OCI-LY7 (cell line): ENCODE results near the gene VAMP7. TPM values are rescaled to one million over a fixed set of nuclear protein-coding genes. Genes with fewer than 3 reads are reported as not detected.
A peak's percentile ranks its signal among the peaks of the same experiment; 100 is the strongest.
"Not testable (repeated sequence)": the region's sequence is repeated elsewhere in the genome, so short reads cannot be mapped to it uniquely, and the experiment has no call there.

Experiments
- BruUV-seq: library from RNA; stranded (reverse); fragments of 400-500 nt; replicated peaks from 2 replicates; lab custom pipeline; 2021; lab: Mats Ljungman, UMichigan
- CTCF ChIA-PET: fragments of 300-600 bp; sonication (Branson Sonifier 250); formaldehyde crosslinking; loops from one replicate; lab custom pipeline; 2022; ENCODE audit warnings: antibody characterized with exemption; ENCODE audit not compliant: unreplicated experiment; lab: Charles Lee
- POLR2A ChIA-PET: fragments of 300-600 bp; sonication (Branson Sonifier 250); formaldehyde crosslinking; loops from one replicate; lab custom pipeline; 2022; ENCODE audit warnings: antibody characterized with exemption; lab: Charles Lee
- DNase-seq: peaks from one replicate; pipeline ENCODE4 v3.0.0-alpha.2; 2015; ENCODE audit warnings: low spot score
- H2AFZ ChIP-seq: fragments of 200-600 bp; sonication (generic), shearing (Covaris generic); 2 replicates; pipeline ENCODE4 v1.6.1; 2014; ENCODE audit warnings: mild to moderate bottlenecking, antibody characterized with exemption, low read length, moderate library complexity
- H3K27ac ChIP-seq: fragments of 200-600 bp; sonication (generic); 2 replicates; pipeline ENCODE4 v1.5.1; 2014; ENCODE audit warnings: mixed run types, low read depth, mild to moderate bottlenecking, moderate library complexity, low read length, inconsistent platforms; ENCODE audit not compliant: poor library complexity, severe bottlenecking
- H3K36me3 ChIP-seq: fragments of 200-600 bp; sonication (generic); 2 replicates; pipeline ENCODE4 v1.6.1; 2014; ENCODE audit warnings: mild to moderate bottlenecking, antibody characterized with exemption, low read length, moderate library complexity, mixed read lengths; ENCODE audit not compliant: insufficient read depth
- H3K4me1 ChIP-seq: fragments of 200-600 bp; sonication (generic); 2 replicates; pipeline ENCODE4 v1.5.1; 2014; ENCODE audit warnings: mild to moderate bottlenecking, low read length; ENCODE audit not compliant: insufficient read depth, poor library complexity, severe bottlenecking
- H3K4me2 ChIP-seq: fragments of 200-600 bp; sonication (generic); 2 replicates; pipeline ENCODE4 v1.6.1; 2014; ENCODE audit warnings: mild to moderate bottlenecking, low read length
- H3K4me3 ChIP-seq: fragments of 200-600 bp; sonication (generic); 2 replicates; pipeline ENCODE4 v1.5.1; 2014; ENCODE audit warnings: mild to moderate bottlenecking, low read depth, low read length; ENCODE audit not compliant: poor library complexity, severe bottlenecking
- H3K79me2 ChIP-seq: fragments of 200-600 bp; sonication (generic); 2 replicates; pipeline ENCODE4 v1.6.1; 2016; ENCODE audit warnings: low read depth, mild to moderate bottlenecking, low read length, moderate library complexity, mixed read lengths; ENCODE audit not compliant: insufficient read depth
- H3K9me2 ChIP-seq: fragments of 200-600 bp; sonication (generic); 2 replicates; pipeline ENCODE4 v1.6.1; 2016; ENCODE audit warnings: mild to moderate bottlenecking, low read length, mixed read lengths; ENCODE audit not compliant: insufficient read depth
- H3K9me3 ChIP-seq: fragments of 200-600 bp; sonication (generic); 2 replicates; pipeline ENCODE4 v1.6.1; 2014; ENCODE audit warnings: mild to moderate bottlenecking, mixed run types, low read length, mixed read lengths
- H4K20me1 ChIP-seq: fragments of 200-600 bp; sonication (generic); 2 replicates; pipeline ENCODE4 v1.6.1; 2014; ENCODE audit warnings: mild to moderate bottlenecking, antibody characterized with exemption, low read length, moderate library complexity, mixed read lengths; ENCODE audit not compliant: insufficient read depth
- CTCF ChIP-seq: fragments of 200-600 bp; sonication (generic); conservative IDR thresholded peaks from 2 replicates; pipeline ENCODE4 v1.5.1; 2014; ENCODE audit warnings: mild to moderate bottlenecking, antibody characterized with exemption, low read length, moderate library complexity, mixed read lengths
- EZH2phosphoT487 ChIP-seq: fragments of 200-600 bp; sonication (generic); IDR thresholded peaks from 2 replicates; pipeline ENCODE4 v1.6.1; 2018; ENCODE audit warnings: low read depth, borderline replicate concordance, mild to moderate bottlenecking, mixed run types, antibody characterized with exemption, low read length, moderate library complexity, mixed read lengths
- intact Hi-C: fragments of 100-400 bp; cut with micrococcal nuclease; formaldehyde crosslinking; loops from one replicate; pipeline ENCODE4 v1.10.0; 2022; ENCODE audit not compliant: unreplicated experiment
- total RNA-seq, 2 experiments: library from RNA; depleted of rRNA in 1 of 2; stranded (reverse); fragments of >200 nt in 1 of 2; shearing (Covaris generic) in 1 of 2; gene quantifications; 2 replicates each; pipeline ENCODE4 v1.2.3, GENCODE V29; 2014 to 2022

VAMP7 gene
- total RNA-seq, 2 experiments from 2014 or later, result 19.2 to 32.0 TPM

- ChIA-PET POLR2A (no interaction called here), CTCF (no interaction called here)
- intact Hi-C loops, result no loop called here
- Histone ChIP-seq H3K9me2 (no peaks in the 10 kb centered on the region), H3K4me1 (no peaks in the 10 kb centered on the region), H4K20me1 (no peaks in the 10 kb centered on the region), H2AFZ (no peak overlapping the region), H3K4me3 (no peak overlapping the region), H3K79me2 (no peaks in the 10 kb centered on the region), H3K4me2 (no peak overlapping the region), H3K9me3 (no peaks in the 10 kb centered on the region), H3K36me3 (peaks cover 51% of the 10 kb centered on the region), H3K27ac (no peak overlapping the region)
- TF ChIP-seq EZH2phosphoT487, result no peak
- no peak for TF ChIP-seq CTCF
- DNase-seq, result no peak
- no TSS peak for BruUV-seq
These were observed 19.6 kb downstream of the VAMP7 start for GRCh38 chrX:155900765-155901164.

DNA sequence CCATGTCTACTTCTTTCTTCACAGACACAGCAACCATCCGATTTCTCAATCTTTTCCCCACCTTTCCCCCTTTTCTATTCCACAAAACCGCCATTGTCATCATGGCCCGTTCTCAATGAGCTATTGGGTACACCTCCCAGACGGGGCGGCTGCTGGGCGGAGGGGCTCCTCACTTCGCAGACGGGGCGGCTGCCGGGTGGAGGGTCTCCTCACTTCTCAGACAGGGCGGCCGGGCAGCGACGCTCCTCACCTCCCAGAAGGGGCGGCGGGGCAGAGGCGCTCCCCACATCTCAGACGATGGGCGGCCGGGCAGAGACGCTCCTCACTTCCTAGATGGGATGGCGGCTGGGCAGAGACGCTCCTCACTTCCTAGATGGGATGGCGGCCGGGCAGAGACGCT, 26.5 kb downstream of the VAMP7 start:
- H3K4me3 ChIP-seq, BruUV-seq, H3K79me2 ChIP-seq, H3K9me3 ChIP-seq, POLR2A ChIA-PET, H3K4me2 ChIP-seq, H3K4me1 ChIP-seq, DNase-seq, CTCF ChIA-PET, H2AFZ ChIP-seq, H3K27ac ChIP-seq, H3K9me2 ChIP-seq, H4K20me1 ChIP-seq, intact Hi-C loops: not testable (repeated sequence)
- H3K36me3 ChIP-seq, result peaks cover 52% of the 10 kb centered on the region

GRCh38 chrX:155923200-155923599, 42.1 kb downstream of the VAMP7 start:
- intact Hi-C loops, result no loop called here
- POLR2A ChIA-PET, result no interaction called here

DNA sequence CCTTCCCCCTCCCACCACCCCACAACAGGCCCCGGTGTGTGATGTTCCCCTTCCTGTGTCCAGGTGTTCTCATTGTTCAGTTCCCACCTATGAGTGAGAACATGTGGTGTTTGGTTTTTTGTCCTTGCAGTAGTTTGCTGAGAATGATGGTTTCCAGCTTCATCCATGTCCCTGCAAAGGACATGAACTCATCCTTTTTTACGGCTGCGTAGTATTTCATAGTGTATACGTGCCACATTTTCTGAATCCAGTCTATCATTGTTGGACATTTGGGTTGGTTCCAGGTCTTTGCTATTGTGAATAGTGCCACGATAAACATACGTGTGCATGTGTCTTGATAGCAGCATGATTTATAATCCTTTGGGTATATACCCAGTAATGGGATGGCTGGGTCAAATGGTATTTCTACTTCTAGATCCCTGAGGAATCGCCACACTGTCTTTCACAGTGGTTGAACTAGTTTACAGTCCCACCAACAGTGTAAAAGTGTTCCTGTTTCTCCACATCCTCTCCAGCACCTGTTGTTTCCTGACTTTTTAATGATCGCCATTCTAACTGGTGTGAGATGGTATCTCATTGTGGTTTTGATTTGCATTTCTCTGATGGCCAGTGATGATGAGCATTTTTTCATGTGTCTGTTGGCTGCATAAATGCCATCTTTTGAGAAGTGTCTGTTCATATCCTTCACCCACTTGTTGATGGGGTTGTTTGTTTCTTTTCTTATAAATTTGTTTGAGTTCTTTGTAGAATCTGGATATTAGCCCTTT, 49.9 kb downstream of the VAMP7 start:
- CTCF ChIA-PET, BruUV-seq, H3K79me2 ChIP-seq, H3K4me2 ChIP-seq, H4K20me1 ChIP-seq, DNase-seq, H3K4me1 ChIP-seq, H3K27ac ChIP-seq, POLR2A ChIA-PET, H3K9me3 ChIP-seq, H3K4me3 ChIP-seq, intact Hi-C loops, H3K9me2 ChIP-seq, H2AFZ ChIP-seq: not testable (repeated sequence)
- peaks cover 27% of the 10 kb centered on the region for H3K36me3 ChIP-seq

More at GRCh38 chrX:155923200-155923599, 42.1 kb downstream of the VAMP7 start:
- Histone ChIP-seq H3K4me3 (no peak overlapping the region), H3K4me2 (no peak overlapping the region), H3K9me3 (no peaks in the 10 kb centered on the region), H3K4me1 (no peaks in the 10 kb centered on the region), H2AFZ (no peak overlapping the region), H3K79me2 (no peaks in the 10 kb centered on the region), H3K27ac (no peak overlapping the region), H3K36me3 (peaks cover 59% of the 10 kb centered on the region), H3K9me2 (no peaks in the 10 kb centered on the region), H4K20me1 (no peaks in the 10 kb centered on the region)
- DNase-seq, result peak; percentile 8
- TF ChIP-seq EZH2phosphoT487, result no peak
- TF ChIP-seq CTCF, result no peak
- no TSS peak for BruUV-seq
- CTCF ChIA-PET, result no interaction called here
